Astrocyte (in vitro differentiated cells and primary cell): Measurements from ENCODE around the gene C10orf120. TPM values are rescaled to one million over a fixed set of nuclear protein-coding genes. Genes with fewer than 3 reads are reported as not detected.

Experiments
- DNase-seq: peaks from one replicate; pipeline ENCODE4 v3.0.0-alpha.2; 2010; ENCODE audit warnings: low read depth
- FAIRE-seq: peaks from 2 replicates; lab custom pipeline; 2011; peaks lifted over from hg19 to GRCh38; lab: Jason Lieb, UNC
- H2AFZ ChIP-seq: 2 replicates; pipeline ENCODE4 v1.6.0; 2012; ENCODE audit warnings: low read depth, low read length, inconsistent platforms
- H3K27ac ChIP-seq: 2 replicates; pipeline ENCODE4 v1.5.1; 2011; ENCODE audit warnings: low read depth, low read length, inconsistent platforms
- H3K27me3 ChIP-seq: 2 replicates; pipeline ENCODE4 v1.6.0; 2011; ENCODE audit warnings: low read length, inconsistent platforms; ENCODE audit not compliant: insufficient read depth
- H3K36me3 ChIP-seq: 2 replicates; pipeline ENCODE4 v1.5.1; 2011; ENCODE audit warnings: low read length, inconsistent platforms; ENCODE audit not compliant: insufficient read depth
- H3K4me1 ChIP-seq: 2 replicates; pipeline ENCODE4 v1.5.1; 2011; ENCODE audit warnings: low read length, inconsistent platforms; ENCODE audit not compliant: insufficient read depth
- H3K4me2 ChIP-seq: 2 replicates; pipeline ENCODE4 v1.6.0; 2012; ENCODE audit warnings: low read length, inconsistent platforms
- H3K4me3 ChIP-seq: 2 replicates; pipeline ENCODE4 v1.5.1; 2011; ENCODE audit warnings: low read depth, mild to moderate bottlenecking, low read length, inconsistent platforms; ENCODE audit not compliant: insufficient read depth
- H3K79me2 ChIP-seq: 2 replicates; pipeline ENCODE4 v1.6.0; 2012; ENCODE audit warnings: mild to moderate bottlenecking, low read length, inconsistent platforms; ENCODE audit not compliant: insufficient read depth
- H3K9ac ChIP-seq: 2 replicates; pipeline ENCODE4 v1.6.0; 2012; ENCODE audit warnings: mild to moderate bottlenecking, low read length, inconsistent platforms
- H3K9me3 ChIP-seq: 2 replicates; pipeline ENCODE4 v1.5.1; 2012; ENCODE audit warnings: low read depth, mild to moderate bottlenecking, low read length, inconsistent platforms; ENCODE audit not compliant: insufficient read depth
- H4K20me1 ChIP-seq: 2 replicates; pipeline ENCODE4 v1.6.0; 2012; ENCODE audit warnings: low read length, inconsistent platforms; ENCODE audit not compliant: insufficient read depth
- H3K27ac Mint-ChIP-seq: one replicate; pipeline ENCODE4 v1.8.0; 2021; ENCODE audit warnings: mild to moderate bottlenecking, mixed read lengths; ENCODE audit not compliant: unreplicated experiment
- H3K27me3 Mint-ChIP-seq: one replicate; pipeline ENCODE4 v1.8.0; 2021; ENCODE audit warnings: low read depth, mixed read lengths; ENCODE audit not compliant: unreplicated experiment
- H3K36me3 Mint-ChIP-seq: one replicate; pipeline ENCODE4 v1.8.0; 2021; ENCODE audit warnings: low read depth, mixed read lengths; ENCODE audit not compliant: unreplicated experiment
- H3K4me1 Mint-ChIP-seq: one replicate; pipeline ENCODE4 v1.8.0; 2021; ENCODE audit warnings: low read depth, mixed read lengths; ENCODE audit not compliant: unreplicated experiment
- H3K4me3 Mint-ChIP-seq: one replicate; pipeline ENCODE4 v1.8.0; 2021; ENCODE audit warnings: mild to moderate bottlenecking, moderate library complexity, mixed read lengths; ENCODE audit not compliant: unreplicated experiment
- H3K9me3 Mint-ChIP-seq: one replicate; pipeline ENCODE4 v1.8.0; 2021; ENCODE audit warnings: mild to moderate bottlenecking, mixed read lengths; ENCODE audit not compliant: unreplicated experiment
- CTCF ChIP-seq: IDR thresholded peaks from 2 replicates; pipeline ENCODE4 v1.5.1; 2011; ENCODE audit warnings: low read depth, mild to moderate bottlenecking, inconsistent platforms, low read length, moderate library complexity; ENCODE audit not compliant: insufficient read depth
- EZH2 ChIP-seq: IDR thresholded peaks from 2 replicates; pipeline ENCODE4 v1.6.1; 2012; ENCODE audit warnings: mild to moderate bottlenecking, low read length, inconsistent platforms; ENCODE audit not compliant: insufficient read depth
- total RNA-seq: library from RNA; stranded (reverse); gene quantifications from 2 replicates; pipeline ENCODE4 v1.2.1, GENCODE V29; 2021

C10orf120 gene
- total RNA-seq, 1 donor from 2014 or later: not detected

GRCh38 chr10:122669842-122670241 is 29.8 kb downstream of the C10orf120 start:
- Mint-ChIP-seq H3K36me3 (no peaks in the 10 kb centered on the region), H3K27ac (no peak overlapping the region), H3K4me1 (no peaks in the 10 kb centered on the region), H3K4me3 (no peak overlapping the region), H3K27me3 (peaks cover 42% of the 10 kb centered on the region), H3K9me3 (no peaks in the 10 kb centered on the region)
- TF ChIP-seq EZH2: no peak
- no peak for TF ChIP-seq CTCF
- H3K4me2 ChIP-seq: no peak overlapping the region
- no peaks in the 10 kb centered on the region for H3K27me3 ChIP-seq
- no peak for DNase-seq
- no peaks in the 10 kb centered on the region for H3K4me1 ChIP-seq
- no peak for FAIRE-seq
- no peaks in the 10 kb centered on the region for H4K20me1 ChIP-seq
- no peaks in the 10 kb centered on the region for H3K79me2 ChIP-seq
- no peaks in the 10 kb centered on the region for H3K36me3 ChIP-seq
- H3K27ac ChIP-seq: no peak overlapping the region
- no peak overlapping the region for H2AFZ ChIP-seq
- no peak overlapping the region for H3K4me3 ChIP-seq
- H3K9ac ChIP-seq: no peak overlapping the region
- no peaks in the 10 kb centered on the region for H3K9me3 ChIP-seq

GRCh38 chr10:122669045-122669444 is 30.6 kb downstream of the C10orf120 start:
- no peak for DNase-seq
- H3K4me2 ChIP-seq: no peak overlapping the region
- FAIRE-seq: no peak
- H3K9ac ChIP-seq: no peak overlapping the region
- Mint-ChIP-seq H3K27me3 (peaks cover 42% of the 10 kb centered on the region), H3K36me3 (no peaks in the 10 kb centered on the region), H3K4me1 (peaks cover 1% of the 10 kb centered on the region), H3K27ac (no peak overlapping the region), H3K9me3 (no peaks in the 10 kb centered on the region), H3K4me3 (no peak overlapping the region)
- H3K4me3 ChIP-seq: no peak overlapping the region
- TF ChIP-seq EZH2 (no peak), CTCF (no peak)
- H3K36me3 ChIP-seq: no peaks in the 10 kb centered on the region
- no peaks in the 10 kb centered on the region for H3K9me3 ChIP-seq
- H2AFZ ChIP-seq: no peak overlapping the region
- H3K27me3 ChIP-seq: no peaks in the 10 kb centered on the region
- no peaks in the 10 kb centered on the region for H3K4me1 ChIP-seq
- no peaks in the 10 kb centered on the region for H4K20me1 ChIP-seq
- H3K27ac ChIP-seq: no peak overlapping the region
- H3K79me2 ChIP-seq: no peaks in the 10 kb centered on the region

DNA sequence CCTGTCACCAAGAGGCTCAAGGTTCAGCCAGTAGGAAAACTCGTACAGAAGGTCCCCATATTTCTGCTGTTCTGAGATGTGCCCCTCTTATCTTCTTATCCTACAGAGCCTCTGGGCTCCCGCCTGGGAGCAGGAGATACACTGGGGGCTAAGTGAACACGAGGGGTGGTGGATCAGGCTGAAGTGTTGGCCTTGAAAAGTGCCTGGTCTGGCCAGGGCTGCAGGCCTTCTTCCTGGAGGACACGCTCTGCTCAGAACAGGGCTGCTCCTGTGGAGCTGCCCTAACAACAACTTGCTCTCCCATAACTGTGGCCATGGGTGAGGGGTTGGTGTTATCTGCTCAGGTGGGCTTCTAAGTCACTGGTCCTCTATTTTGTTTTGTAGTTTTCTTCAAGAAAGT is 33.7 kb downstream of the C10orf120 start:
- no peaks in the 10 kb centered on the region for H3K4me1 ChIP-seq

More for the DNA sequence above, 33.7 kb downstream of the C10orf120 start:
- Histone ChIP-seq H3K27ac (no peak overlapping the region), H2AFZ (no peak overlapping the region), H3K36me3 (no peaks in the 10 kb centered on the region), H3K4me3 (no peak overlapping the region), H3K79me2 (no peaks in the 10 kb centered on the region), H3K9ac (no peak overlapping the region), H3K9me3 (no peaks in the 10 kb centered on the region), H4K20me1 (no peaks in the 10 kb centered on the region), H3K4me2 (no peak overlapping the region), H3K27me3 (no peaks in the 10 kb centered on the region)
- H3K4me1 Mint-ChIP-seq: peaks cover 5% of the 10 kb centered on the region
- no peak overlapping the region for H3K4me3 Mint-ChIP-seq
- H3K27ac Mint-ChIP-seq: no peak overlapping the region
- DNase-seq: no peak
- no peaks in the 10 kb centered on the region for H3K9me3 Mint-ChIP-seq
- FAIRE-seq: no peak
- H3K36me3 Mint-ChIP-seq: no peaks in the 10 kb centered on the region
- peaks cover 35% of the 10 kb centered on the region for H3K27me3 Mint-ChIP-seq
- TF ChIP-seq CTCF (no peak), EZH2 (no peak)
